Panc1 (cell line): ENCODE data around the gene USO1. TPM values are rescaled to one million over a fixed set of nuclear protein-coding genes. Genes with fewer than 3 reads are reported as not detected.

Experiments used
- ATAC-seq: fragments of 200-7000 bp; cut with Tn5 transposase; 2 replicates; pipeline ENCODE4 v1.9.1; 2020; ENCODE audit warnings: mild to moderate bottlenecking, moderate library complexity
- BruUV-seq: library from RNA; stranded (reverse); fragments of 400-500 nt; replicated peaks from 2 replicates; lab custom pipeline; 2021; lab: Mats Ljungman, UMichigan
- CTCF ChIA-PET: fragments of 300-600 bp; sonication (Branson Sonifier 250); formaldehyde crosslinking; loops from one replicate; lab custom pipeline; 2022; ENCODE audit warnings: antibody characterized with exemption; lab: Charles Lee
- POLR2A ChIA-PET: fragments of 300-600 bp; sonication (Branson Sonifier 250); formaldehyde crosslinking; loops from one replicate; lab custom pipeline; 2022; ENCODE audit warnings: antibody characterized with exemption; lab: Charles Lee
- DNase-seq: peaks from one replicate; pipeline ENCODE4 v3.0.0-alpha.2; 2010; ENCODE audit warnings: low read depth, low spot score
- H3K27ac ChIP-seq: 2 replicates; pipeline ENCODE4 v1.5.1; 2011; ENCODE audit warnings: mild to moderate bottlenecking, low read length, inconsistent platforms
- H3K27me3 ChIP-seq: fragments of 200-500 bp; sonication (Bioruptor generic); 2 replicates; pipeline ENCODE4 v1.6.0; 2014; ENCODE audit warnings: low read length, inconsistent platforms; ENCODE audit not compliant: control insufficient read depth, insufficient read depth
- H3K36me3 ChIP-seq: fragments of 200-500 bp; sonication (Bioruptor generic); 2 replicates; pipeline ENCODE4 v1.5.1; 2014; ENCODE audit warnings: inconsistent platforms, mild to moderate bottlenecking, low read length, moderate library complexity; ENCODE audit not compliant: control insufficient read depth, insufficient read depth
- H3K4me1 ChIP-seq: 2 replicates; pipeline ENCODE4 v1.5.1; 2011; ENCODE audit warnings: inconsistent platforms, mild to moderate bottlenecking, low read length, moderate library complexity; ENCODE audit not compliant: control insufficient read depth, insufficient read depth
- H3K4me3 ChIP-seq, 2 experiments: 2 replicates each; pipeline ENCODE4 v1.5.1; 2011 to 2012; ENCODE audit warnings: low read depth in 2 of 2, low read length in 2 of 2, mild to moderate bottlenecking in 2 of 2, inconsistent platforms in 1 of 2, moderate library complexity in 1 of 2
- H3K9me3 ChIP-seq: fragments of 200-500 bp; sonication (Bioruptor generic); 2 replicates; pipeline ENCODE4 v1.5.1; 2014; ENCODE audit warnings: low read depth, mild to moderate bottlenecking, inconsistent platforms, low read length, moderate library complexity; ENCODE audit not compliant: control insufficient read depth, insufficient read depth
- POLR2AphosphoS5 ChIP-seq: IDR thresholded peaks from 2 replicates; pipeline ENCODE4 v1.6.1; 2012; ENCODE audit warnings: mild to moderate bottlenecking, low read depth, low read length, moderate library complexity
- SIN3A ChIP-seq: IDR thresholded peaks from 2 replicates; pipeline ENCODE4 v1.6.1; 2012; ENCODE audit warnings: low read depth, mild to moderate bottlenecking, low read length, moderate library complexity, borderline replicate concordance; ENCODE audit not compliant: insufficient read depth
- TCF7L2 ChIP-seq: IDR thresholded peaks from 2 replicates; pipeline ENCODE4 v1.6.1; 2011; ENCODE audit warnings: mild to moderate bottlenecking, low read depth, low read length, inconsistent platforms
- in situ Hi-C: cut with HindIII; loops from 2 replicates; pipeline ENCODE4 v1.10.0; 2016; ENCODE audit warnings: low sequenced_read_pairs, low pct_unique_long_range_greater_than_20kb
- intact Hi-C: fragments of 100-400 bp; cut with micrococcal nuclease; formaldehyde crosslinking; loops from one replicate; pipeline ENCODE4 v1.10.0; 2022; ENCODE audit not compliant: unreplicated experiment
- total RNA-seq: library from RNA; stranded (reverse); gene quantifications from one replicate; pipeline ENCODE4 v1.2.1, GENCODE V29; 2021; ENCODE audit not compliant: unreplicated experiment
- TF ChIP-seq, protein P1 (sequence below), 2 experiments: IDR thresholded peaks; 2 replicates each; pipeline ENCODE4 v1.6.1; 2011 to 2012; ENCODE audit warnings: low read depth in 2 of 2, control low read depth in 1 of 2, low read length in 1 of 2, mild to moderate bottlenecking in 1 of 2, moderate library complexity in 1 of 2; ENCODE audit not compliant: insufficient read depth in 1 of 2
- TF ChIP-seq, protein P2 (sequence below): fragments of 450-650 bp; IDR thresholded peaks from 2 replicates; pipeline ENCODE4 v1.5.1; 2017; ENCODE audit warnings: mild to moderate bottlenecking

USO1 gene
- total RNA-seq, 1 experiment from 2014 or later: 50.0 TPM

GRCh38 chr4:75729836-75730235 is 5.5 kb downstream of the USO1 start:
- POLR2A ChIA-PET: no interaction called here
- intact Hi-C loops: no loop called here
- no peak for DNase-seq
- CTCF ChIA-PET: no interaction called here
- no peak overlapping the region for H3K27ac ChIP-seq
- no peaks in the 10 kb centered on the region; the same call in 1 of the 2 replicates for H3K36me3 ChIP-seq
- BruUV-seq: no TSS peak
- H3K9me3 ChIP-seq: no peaks in the 10 kb centered on the region
- no peaks in the 10 kb centered on the region for H3K27me3 ChIP-seq
- TF ChIP-seq, protein P1, sequence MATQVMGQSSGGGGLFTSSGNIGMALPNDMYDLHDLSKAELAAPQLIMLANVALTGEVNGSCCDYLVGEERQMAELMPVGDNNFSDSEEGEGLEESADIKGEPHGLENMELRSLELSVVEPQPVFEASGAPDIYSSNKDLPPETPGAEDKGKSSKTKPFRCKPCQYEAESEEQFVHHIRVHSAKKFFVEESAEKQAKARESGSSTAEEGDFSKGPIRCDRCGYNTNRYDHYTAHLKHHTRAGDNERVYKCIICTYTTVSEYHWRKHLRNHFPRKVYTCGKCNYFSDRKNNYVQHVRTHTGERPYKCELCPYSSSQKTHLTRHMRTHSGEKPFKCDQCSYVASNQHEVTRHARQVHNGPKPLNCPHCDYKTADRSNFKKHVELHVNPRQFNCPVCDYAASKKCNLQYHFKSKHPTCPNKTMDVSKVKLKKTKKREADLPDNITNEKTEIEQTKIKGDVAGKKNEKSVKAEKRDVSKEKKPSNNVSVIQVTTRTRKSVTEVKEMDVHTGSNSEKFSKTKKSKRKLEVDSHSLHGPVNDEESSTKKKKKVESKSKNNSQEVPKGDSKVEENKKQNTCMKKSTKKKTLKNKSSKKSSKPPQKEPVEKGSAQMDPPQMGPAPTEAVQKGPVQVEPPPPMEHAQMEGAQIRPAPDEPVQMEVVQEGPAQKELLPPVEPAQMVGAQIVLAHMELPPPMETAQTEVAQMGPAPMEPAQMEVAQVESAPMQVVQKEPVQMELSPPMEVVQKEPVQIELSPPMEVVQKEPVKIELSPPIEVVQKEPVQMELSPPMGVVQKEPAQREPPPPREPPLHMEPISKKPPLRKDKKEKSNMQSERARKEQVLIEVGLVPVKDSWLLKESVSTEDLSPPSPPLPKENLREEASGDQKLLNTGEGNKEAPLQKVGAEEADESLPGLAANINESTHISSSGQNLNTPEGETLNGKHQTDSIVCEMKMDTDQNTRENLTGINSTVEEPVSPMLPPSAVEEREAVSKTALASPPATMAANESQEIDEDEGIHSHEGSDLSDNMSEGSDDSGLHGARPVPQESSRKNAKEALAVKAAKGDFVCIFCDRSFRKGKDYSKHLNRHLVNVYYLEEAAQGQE (IDR thresholded peaks at IDR 0.05; ENCODE audit: insufficient read depth in 1 of 2, low read depth in 2 of 2, low read length in 1 of 2): no peak
- no peak for TF ChIP-seq SIN3A
- TF ChIP-seq, protein P2, sequence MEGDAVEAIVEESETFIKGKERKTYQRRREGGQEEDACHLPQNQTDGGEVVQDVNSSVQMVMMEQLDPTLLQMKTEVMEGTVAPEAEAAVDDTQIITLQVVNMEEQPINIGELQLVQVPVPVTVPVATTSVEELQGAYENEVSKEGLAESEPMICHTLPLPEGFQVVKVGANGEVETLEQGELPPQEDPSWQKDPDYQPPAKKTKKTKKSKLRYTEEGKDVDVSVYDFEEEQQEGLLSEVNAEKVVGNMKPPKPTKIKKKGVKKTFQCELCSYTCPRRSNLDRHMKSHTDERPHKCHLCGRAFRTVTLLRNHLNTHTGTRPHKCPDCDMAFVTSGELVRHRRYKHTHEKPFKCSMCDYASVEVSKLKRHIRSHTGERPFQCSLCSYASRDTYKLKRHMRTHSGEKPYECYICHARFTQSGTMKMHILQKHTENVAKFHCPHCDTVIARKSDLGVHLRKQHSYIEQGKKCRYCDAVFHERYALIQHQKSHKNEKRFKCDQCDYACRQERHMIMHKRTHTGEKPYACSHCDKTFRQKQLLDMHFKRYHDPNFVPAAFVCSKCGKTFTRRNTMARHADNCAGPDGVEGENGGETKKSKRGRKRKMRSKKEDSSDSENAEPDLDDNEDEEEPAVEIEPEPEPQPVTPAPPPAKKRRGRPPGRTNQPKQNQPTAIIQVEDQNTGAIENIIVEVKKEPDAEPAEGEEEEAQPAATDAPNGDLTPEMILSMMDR: no peak
- no peak for TF ChIP-seq POLR2AphosphoS5
- TF ChIP-seq TCF7L2: no peak
- H3K4me1 ChIP-seq: peaks cover 4% of the 10 kb centered on the region; the same call in 1 of the 2 replicates
- in situ Hi-C loops: no loop called here
- ATAC-seq: no peak
- H3K4me3 ChIP-seq: no peak overlapping the region

- Histone ChIP-seq H3K4me3 (no peak overlapping the region), H3K27ac (no peak overlapping the region), H3K9me3 (no peaks in the 10 kb centered on the region), H3K36me3 (no peaks in the 10 kb centered on the region), H3K27me3 (no peaks in the 10 kb centered on the region), H3K4me1 (no peaks in the 10 kb centered on the region)
- POLR2A ChIA-PET: interaction anchor here (0.7 kb wide), 1 partner anchor 9 kb away, joined by 4 read pairs; the partner anchor contains the start of gene USO1
- in situ Hi-C loops (no loop called here), intact Hi-C loops (no loop called here)
- BruUV-seq: no TSS peak
- TF ChIP-seq, protein P2: no peak
- TF ChIP-seq TCF7L2: no peak
- TF ChIP-seq SIN3A: no peak
- CTCF ChIA-PET: no interaction called here
- ATAC-seq: no peak
- DNase-seq: no peak
These were observed 9.0 kb downstream of the USO1 start for GRCh38 chr4:75733369-75733768.
